ENCODE results near the gene RALGPS1.
"Not testable (repeated sequence)": the region's sequence is repeated elsewhere in the genome, so short reads cannot be mapped to it uniquely, and the experiment has no call there.

RALGPS1 gene

GRCh38 chr9:127142931-127143464 is 228.4 kb downstream of the RALGPS1 start:
- no peak for DNase-seq

- DNase-seq = no peak
Observed at GRCh38 chr9:127143920-127144465, 229.4 kb downstream of the RALGPS1 start.

- DNase-seq = no peak
Observed at GRCh38 chr9:127144670-127145445, 230.3 kb downstream of the RALGPS1 start.

- DNase-seq = not testable (repeated sequence)
Observed at GRCh38 chr9:127146841-127147240, 232.3 kb downstream of the RALGPS1 start.

- DNase-seq = no peak
Observed at GRCh38 chr9:127147251-127147650, 232.7 kb downstream of the RALGPS1 start.

- DNase-seq = no peak
Observed at GRCh38 chr9:127148014-127148413, 233.4 kb downstream of the RALGPS1 start.

GRCh38 chr9:127149010-127149409 is 234.4 kb downstream of the RALGPS1 start:
- DNase-seq = no peak

- DNase-seq = no peak
Observed at GRCh38 chr9:127149463-127150390, 235.1 kb downstream of the RALGPS1 start.

- no peak for DNase-seq
Observed at GRCh38 chr9:127153501-127153900, 238.9 kb downstream of the RALGPS1 start.

GRCh38 chr9:127154003-127154389 is 239.4 kb downstream of the RALGPS1 start:
- no peak for DNase-seq

- no peak for DNase-seq
Observed at GRCh38 chr9:127154390-127155191, 240.0 kb downstream of the RALGPS1 start.

- no peak for DNase-seq
Observed at GRCh38 chr9:127155314-127155960, 240.9 kb downstream of the RALGPS1 start.

GRCh38 chr9:127158786-127159324 is 244.3 kb downstream of the RALGPS1 start:
- no peak for DNase-seq

GRCh38 chr9:127159325-127159801 is 244.8 kb downstream of the RALGPS1 start:
- DNase-seq = no peak

GRCh38 chr9:127159949-127160610 is 245.5 kb downstream of the RALGPS1 start:
- no peak for DNase-seq

GRCh38 chr9:127161081-127161624 is 246.6 kb downstream of the RALGPS1 start:
- DNase-seq = no peak

GRCh38 chr9:127162046-127162863 is 247.7 kb downstream of the RALGPS1 start:
- DNase-seq = no peak

- DNase-seq = no peak
Observed at GRCh38 chr9:127162864-127163365, 248.3 kb downstream of the RALGPS1 start.

- no peak for DNase-seq
Observed at GRCh38 chr9:127163409-127163808, 248.8 kb downstream of the RALGPS1 start.
